Stimulated activated naive CD8-positive, alpha-beta T cell treated with anti-CD3 and anti-CD28 coated beads, Interleukin-15, Interleukin-2, amounts not matched to agents 100 ng/mL and 50 ng/mL, for 24 hours (primary cell): ENCODE data around the gene ERG.

Experiments
- H3K27ac Mint-ChIP-seq: one replicate; pipeline ENCODE4 v1.8.0; 2021; ENCODE audit warnings: mild to moderate bottlenecking, mixed read lengths
- H3K27me3 Mint-ChIP-seq: one replicate; pipeline ENCODE4 v1.8.0; 2021; ENCODE audit warnings: mixed read lengths
- H3K36me3 Mint-ChIP-seq: one replicate; pipeline ENCODE4 v1.8.0; 2021; ENCODE audit warnings: low read depth, mixed read lengths
- H3K4me1 Mint-ChIP-seq: one replicate; pipeline ENCODE4 v1.8.0; 2021; ENCODE audit warnings: low read depth, mixed read lengths
- H3K4me3 Mint-ChIP-seq: one replicate; pipeline ENCODE4 v1.8.0; 2021; ENCODE audit warnings: mild to moderate bottlenecking, mixed read lengths
- H3K9me3 Mint-ChIP-seq: one replicate; pipeline ENCODE4 v1.8.0; 2021; ENCODE audit warnings: mixed read lengths

ERG gene

DNA sequence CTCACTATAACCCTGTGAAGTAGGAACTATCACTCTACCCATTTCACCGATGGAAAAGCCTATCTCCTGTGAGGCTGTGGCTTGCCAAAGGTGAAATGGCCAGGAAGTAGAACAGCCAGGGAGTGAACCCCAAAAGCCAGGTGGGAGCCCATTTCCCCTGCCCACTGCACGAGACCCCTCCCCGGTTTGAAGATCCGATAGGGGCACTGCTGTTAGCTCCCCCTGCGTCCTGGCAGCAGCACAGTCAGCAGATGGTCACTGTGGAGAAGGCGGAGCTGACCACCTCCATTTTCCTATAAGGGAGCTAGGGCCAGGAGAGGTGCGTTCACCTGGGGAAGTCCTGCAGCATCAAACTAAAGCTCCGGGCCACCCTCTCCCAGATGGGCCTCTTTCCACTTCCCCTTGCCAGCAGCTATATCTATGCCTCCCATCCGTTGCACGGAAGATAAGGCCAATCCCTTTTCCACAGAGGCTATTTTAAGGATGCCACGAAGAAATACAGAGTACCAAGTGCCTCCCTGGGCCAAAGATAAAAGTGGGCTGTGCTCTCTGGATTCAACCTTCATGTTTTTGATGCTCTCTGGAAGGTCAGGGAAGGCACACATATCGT, 7.8 kb downstream of the ERG start:
- no peak overlapping the region for H3K27ac Mint-ChIP-seq
- no peak overlapping the region for H3K4me3 Mint-ChIP-seq
- H3K27me3 Mint-ChIP-seq = peaks cover 48% of the 10 kb centered on the region
- no peaks in the 10 kb centered on the region for H3K36me3 Mint-ChIP-seq
- H3K9me3 Mint-ChIP-seq = no peaks in the 10 kb centered on the region
- peaks cover 4% of the 10 kb centered on the region for H3K4me1 Mint-ChIP-seq

DNA sequence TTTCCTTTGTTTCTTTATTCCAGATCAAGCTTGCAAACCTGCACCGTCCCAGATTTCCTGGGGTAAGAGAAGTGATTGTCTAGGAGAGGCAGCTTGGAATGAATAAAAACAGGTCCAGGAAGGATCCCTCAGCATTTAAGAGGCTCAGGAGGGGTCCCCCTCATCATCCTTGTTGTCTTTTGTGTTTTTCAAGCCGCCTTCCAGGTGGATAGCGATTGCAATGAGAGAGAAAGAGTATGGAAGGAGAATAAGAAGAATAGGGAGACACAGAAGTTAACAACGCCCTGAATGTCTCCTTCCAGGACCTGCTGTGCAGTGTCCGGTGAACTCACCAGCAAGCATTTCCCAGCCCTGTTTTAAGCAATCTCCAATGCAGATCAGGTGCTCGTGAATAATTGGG, 8.5 kb downstream of the ERG start:
- H3K27ac Mint-ChIP-seq = no peak overlapping the region

DNA sequence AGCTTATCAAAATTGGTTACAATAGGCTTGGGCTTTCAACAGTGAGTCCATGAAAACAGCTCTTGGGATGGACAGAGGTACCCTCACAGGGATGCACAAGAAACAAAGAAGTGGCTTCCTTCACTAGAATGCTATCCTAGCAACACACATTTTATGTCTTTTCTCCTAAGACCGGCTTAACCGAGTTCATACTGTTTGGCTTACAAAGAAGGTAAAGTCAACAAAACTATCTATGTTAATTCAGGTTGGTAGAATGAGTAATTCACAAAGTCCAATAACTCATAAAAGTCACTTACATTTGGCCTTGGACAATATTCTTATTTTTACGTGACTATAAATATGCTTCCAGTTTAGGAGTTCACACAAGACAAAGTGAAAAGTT, 9.0 kb downstream of the ERG start:
- H3K27me3 Mint-ChIP-seq = peaks cover 36% of the 10 kb centered on the region
- no peaks in the 10 kb centered on the region for H3K36me3 Mint-ChIP-seq
- peaks cover 4% of the 10 kb centered on the region for H3K4me1 Mint-ChIP-seq
- H3K27ac Mint-ChIP-seq = no peak overlapping the region
- no peak overlapping the region for H3K4me3 Mint-ChIP-seq
- H3K9me3 Mint-ChIP-seq = no peaks in the 10 kb centered on the region

More for the DNA sequence above, 8.5 kb downstream of the ERG start:
- H3K9me3 Mint-ChIP-seq = no peaks in the 10 kb centered on the region
- no peaks in the 10 kb centered on the region for H3K36me3 Mint-ChIP-seq
- no peak overlapping the region for H3K4me3 Mint-ChIP-seq
- peaks cover 4% of the 10 kb centered on the region for H3K4me1 Mint-ChIP-seq
- H3K27me3 Mint-ChIP-seq = peaks cover 41% of the 10 kb centered on the region

DNA sequence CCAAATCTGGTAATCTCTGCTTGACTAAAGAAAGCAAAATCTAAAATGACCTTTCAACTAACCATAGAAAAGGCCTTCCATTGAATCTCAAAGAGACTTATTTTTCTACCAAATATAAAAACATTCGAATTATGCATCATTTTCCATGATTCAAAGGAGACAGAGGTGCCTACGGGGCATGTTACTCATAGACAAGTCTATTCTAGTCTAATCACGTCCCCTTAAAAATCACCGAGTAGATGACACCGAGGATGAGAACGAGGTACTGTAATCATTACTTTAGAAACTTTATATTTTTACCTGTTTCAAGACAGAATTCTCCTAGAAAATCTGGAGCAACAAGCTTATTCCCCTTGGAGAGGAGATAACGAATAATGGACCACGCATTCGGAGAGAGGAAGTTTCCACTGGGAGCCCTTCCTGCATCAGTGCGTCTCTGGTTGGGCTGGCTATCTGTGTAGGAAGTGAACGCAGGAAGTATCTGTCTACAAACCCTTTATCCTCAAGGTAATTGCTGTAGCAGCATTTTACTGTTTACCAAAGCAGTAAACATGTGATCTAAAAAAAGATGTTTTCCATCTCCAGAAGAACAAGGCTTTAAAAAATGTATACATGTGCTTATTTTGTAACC, 9.5 kb downstream of the ERG start:
- peaks cover 2% of the 10 kb centered on the region for H3K4me1 Mint-ChIP-seq
- H3K9me3 Mint-ChIP-seq = no peaks in the 10 kb centered on the region
- H3K36me3 Mint-ChIP-seq = no peaks in the 10 kb centered on the region
- peaks cover 33% of the 10 kb centered on the region for H3K27me3 Mint-ChIP-seq
- no peak overlapping the region for H3K27ac Mint-ChIP-seq
- no peak overlapping the region for H3K4me3 Mint-ChIP-seq

DNA sequence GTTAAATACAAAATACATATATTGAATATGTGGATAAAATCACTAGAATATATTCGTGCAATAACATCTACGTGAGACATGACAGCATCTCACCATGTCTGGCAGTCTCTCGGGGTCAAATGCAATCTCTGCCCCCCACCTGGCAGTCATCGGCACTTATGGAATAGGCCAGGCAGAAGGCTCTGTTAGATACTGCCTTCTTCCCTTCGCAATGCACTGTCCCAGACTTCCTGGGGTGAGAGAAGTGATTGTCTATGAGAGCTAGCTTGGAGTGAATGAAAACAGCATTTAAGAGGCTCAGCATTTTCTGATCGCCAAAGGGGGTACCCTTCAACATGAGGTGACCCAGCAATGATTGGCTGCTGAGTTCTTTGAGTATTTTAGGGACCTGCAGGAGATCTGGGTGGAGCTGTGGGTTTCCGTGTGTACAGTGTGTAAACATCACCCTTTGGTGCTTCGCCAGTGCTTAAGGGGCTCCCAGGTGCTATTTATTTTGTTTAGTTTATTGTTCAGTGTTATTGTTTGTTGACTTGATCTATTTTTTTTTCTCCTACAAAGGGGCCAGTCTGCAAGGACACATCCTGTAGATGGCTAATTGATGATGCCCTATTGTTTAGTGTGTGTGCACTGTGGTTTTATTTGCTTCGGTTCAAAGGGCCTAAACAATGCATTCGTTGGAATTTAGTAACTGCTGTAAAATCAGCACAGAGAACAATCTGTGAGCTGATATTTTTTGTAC, 10.2 kb downstream of the ERG start:
- no peak overlapping the region for H3K27ac Mint-ChIP-seq
- peaks cover 30% of the 10 kb centered on the region for H3K27me3 Mint-ChIP-seq
- no peaks in the 10 kb centered on the region for H3K36me3 Mint-ChIP-seq
- no peak overlapping the region for H3K4me3 Mint-ChIP-seq
- H3K9me3 Mint-ChIP-seq = no peaks in the 10 kb centered on the region
- H3K4me1 Mint-ChIP-seq = no peaks in the 10 kb centered on the region

- Mint-ChIP-seq H3K27ac (no peak overlapping the region), H3K4me1 (no peaks in the 10 kb centered on the region), H3K36me3 (no peaks in the 10 kb centered on the region), H3K9me3 (no peaks in the 10 kb centered on the region), H3K27me3 (peaks cover 28% of the 10 kb centered on the region), H3K4me3 (no peak overlapping the region)
Observed at GRCh38 chr21:38486706-38487105, 11.6 kb downstream of the ERG start.

- Mint-ChIP-seq H3K4me3 (no peak overlapping the region), H3K4me1 (no peaks in the 10 kb centered on the region), H3K27me3 (peaks cover 26% of the 10 kb centered on the region), H3K36me3 (no peaks in the 10 kb centered on the region), H3K9me3 (no peaks in the 10 kb centered on the region), H3K27ac (no peak overlapping the region)
Observed at GRCh38 chr21:38486221-38486620, 12.1 kb downstream of the ERG start.

GRCh38 chr21:38479641-38480525, 18.4 kb downstream of the ERG start:
- peaks cover 54% of the 10 kb centered on the region for H3K27me3 Mint-ChIP-seq
- H3K4me3 Mint-ChIP-seq = no peak overlapping the region
- no peaks in the 10 kb centered on the region for H3K36me3 Mint-ChIP-seq
- peaks cover 21% of the 10 kb centered on the region for H3K4me1 Mint-ChIP-seq
- H3K9me3 Mint-ChIP-seq = no peaks in the 10 kb centered on the region
- H3K27ac Mint-ChIP-seq = no peak overlapping the region

DNA sequence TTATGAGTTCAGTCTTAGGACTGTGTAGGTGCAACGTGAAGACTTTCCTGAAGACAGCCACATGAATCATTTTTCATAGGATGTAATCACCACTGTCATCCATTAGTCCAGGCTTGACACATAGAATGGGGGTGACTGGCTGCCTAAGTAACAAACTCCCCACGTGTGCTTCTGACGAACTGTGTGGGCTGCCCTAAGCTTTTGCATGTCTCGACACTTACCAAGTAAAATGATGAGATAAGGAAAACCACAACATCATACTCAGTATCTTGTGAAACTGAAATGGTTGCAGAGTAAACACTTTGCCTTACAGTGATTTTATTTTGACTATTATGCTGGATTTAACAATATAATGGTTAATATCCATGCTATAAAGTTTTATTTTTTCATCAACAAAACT, 19.5 kb downstream of the ERG start:
- no peaks in the 10 kb centered on the region for H3K9me3 Mint-ChIP-seq
- H3K27ac Mint-ChIP-seq = no peak overlapping the region
- peaks cover 59% of the 10 kb centered on the region for H3K27me3 Mint-ChIP-seq

DNA sequence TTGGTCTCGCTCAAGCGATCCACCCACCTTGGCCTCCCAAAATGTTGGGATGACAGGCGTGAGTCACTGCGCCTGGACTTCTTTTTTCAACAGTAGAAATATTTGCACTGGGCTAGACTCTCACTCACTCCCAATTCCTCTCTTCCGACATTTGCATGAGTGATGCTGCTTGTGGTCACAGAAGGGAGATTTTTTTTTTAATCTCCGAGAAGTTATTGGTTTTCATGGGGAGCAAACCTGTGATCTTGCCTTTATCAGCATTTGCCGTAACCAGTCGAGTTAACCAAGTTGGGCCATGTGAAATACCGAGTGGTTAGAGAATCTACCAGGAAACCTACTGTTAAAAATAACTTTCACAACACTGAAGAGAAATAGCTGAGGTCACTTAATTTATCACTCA, 21.1 kb downstream of the ERG start:
- Mint-ChIP-seq H3K4me1 (peaks cover 21% of the 10 kb centered on the region), H3K9me3 (no peaks in the 10 kb centered on the region), H3K4me3 (no peak overlapping the region), H3K36me3 (no peaks in the 10 kb centered on the region), H3K27ac (no peak overlapping the region), H3K27me3 (peaks cover 66% of the 10 kb centered on the region)

More for the DNA sequence above, 19.5 kb downstream of the ERG start:
- Mint-ChIP-seq H3K4me3 (no peak overlapping the region), H3K36me3 (no peaks in the 10 kb centered on the region), H3K4me1 (peaks cover 21% of the 10 kb centered on the region)

DNA sequence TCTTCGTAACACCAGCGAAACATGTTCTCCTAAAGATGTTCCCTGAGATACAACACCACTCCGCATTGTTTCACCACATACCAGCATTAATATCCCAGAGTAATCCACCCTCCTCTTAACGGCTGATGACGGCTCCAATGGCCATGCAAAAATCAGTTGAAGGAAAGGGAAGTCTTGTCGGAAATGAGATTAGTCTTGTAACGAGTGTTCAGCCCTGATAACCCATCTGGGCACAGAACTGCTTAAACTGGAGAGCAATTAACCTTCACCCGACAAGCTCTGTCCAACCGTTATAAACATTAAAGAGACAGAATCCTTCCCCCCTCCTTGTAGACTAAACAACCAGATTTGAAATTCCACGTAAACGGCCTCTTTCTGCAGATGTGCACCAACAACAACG, 21.9 kb downstream of the ERG start:
- Mint-ChIP-seq H3K4me1 (peaks cover 21% of the 10 kb centered on the region), H3K9me3 (no peaks in the 10 kb centered on the region), H3K36me3 (no peaks in the 10 kb centered on the region), H3K27me3 (peaks cover 62% of the 10 kb centered on the region), H3K27ac (no peak overlapping the region), H3K4me3 (no peak overlapping the region)

GRCh38 chr21:38475519-38475918, 22.8 kb downstream of the ERG start:
- Mint-ChIP-seq H3K4me1 (peaks cover 21% of the 10 kb centered on the region), H3K27ac (no peak overlapping the region), H3K27me3 (peaks cover 62% of the 10 kb centered on the region), H3K9me3 (no peaks in the 10 kb centered on the region), H3K36me3 (no peaks in the 10 kb centered on the region), H3K4me3 (no peak overlapping the region)

- peaks cover 21% of the 10 kb centered on the region for H3K4me1 Mint-ChIP-seq
- H3K27ac Mint-ChIP-seq = no peak overlapping the region
- H3K36me3 Mint-ChIP-seq = no peaks in the 10 kb centered on the region
- no peaks in the 10 kb centered on the region for H3K9me3 Mint-ChIP-seq
- H3K27me3 Mint-ChIP-seq = peaks cover 59% of the 10 kb centered on the region
- H3K4me3 Mint-ChIP-seq = no peak overlapping the region
Observed at GRCh38 chr21:38474796-38475195, 23.5 kb downstream of the ERG start.

DNA sequence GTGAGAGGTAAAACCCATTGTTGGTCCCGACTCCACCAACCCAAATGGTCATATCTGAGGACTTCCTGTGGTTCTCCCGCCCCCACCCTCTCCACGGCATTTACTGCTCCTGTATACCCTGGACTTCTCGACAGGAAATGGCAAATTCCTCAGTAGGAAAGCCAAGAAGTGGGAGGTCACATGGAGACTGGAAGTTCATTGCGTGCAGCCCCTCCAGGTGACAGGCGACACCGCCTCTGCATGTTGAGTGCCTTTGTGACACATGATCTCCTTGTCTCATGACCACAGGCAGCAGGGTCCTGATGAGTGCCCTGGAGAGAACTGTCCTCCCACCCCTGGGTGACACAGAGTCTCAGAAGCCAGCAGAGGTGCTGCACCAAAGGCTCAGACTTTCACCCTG, 24.2 kb downstream of the ERG start:
- Mint-ChIP-seq H3K27ac (no peak overlapping the region), H3K36me3 (no peaks in the 10 kb centered on the region), H3K9me3 (peaks cover 2% of the 10 kb centered on the region), H3K27me3 (peaks cover 54% of the 10 kb centered on the region), H3K4me1 (peaks cover 21% of the 10 kb centered on the region), H3K4me3 (no peak overlapping the region)
